HCT116 (cell line): ENCODE results near the gene STIMATE. TPM values are rescaled to one million over a fixed set of nuclear protein-coding genes. Genes with fewer than 3 reads are reported as not detected.

Experiments used
- ATAC-seq: fragments of 200-7000 bp; cut with Tn5 transposase; 2 replicates; pipeline ENCODE4 v1.9.1; 2020; ENCODE audit warnings: mild to moderate bottlenecking, moderate library complexity
- BruUV-seq: library from RNA; stranded (reverse); fragments of 400-500 nt; replicated peaks from 2 replicates; lab custom pipeline; 2021; lab: Mats Ljungman, UMichigan
- CTCF ChIA-PET: fragments of 300-600 bp; sonication (Branson Sonifier 250); formaldehyde crosslinking; loops from one replicate; lab custom pipeline; 2021; ENCODE audit warnings: antibody characterized with exemption; lab: Charles Lee
- POLR2A ChIA-PET: fragments of 300-600, 350-600 bp; sonication (Branson Sonifier 250); formaldehyde crosslinking; loops from one replicate; lab custom pipeline; 2021; ENCODE audit warnings: antibody characterized with exemption; lab: Charles Lee
- RAD21 ChIA-PET, 2 experiments: fragments of 300-600 bp; sonication (Branson Sonifier 250); formaldehyde crosslinking; loops; one replicate each; lab custom pipeline; 2023; ENCODE audit warnings: low total read pairs in 2 of 2; ENCODE audit not compliant: uncharacterized antibody in 2 of 2, unreplicated experiment in 2 of 2, low non-redundant PET in 1 of 2; lab: Charles Lee
- DNase-seq: peaks from one replicate; pipeline ENCODE4 v3.0.0-alpha.2; 2010; ENCODE audit warnings: low read depth, low spot score
- H2AFZ ChIP-seq: fragments of 200-600 bp; shearing (Covaris generic), sonication (generic); 2 replicates; pipeline ENCODE4 v1.6.1; 2017; ENCODE audit warnings: low read depth, mixed run types, mixed read lengths, antibody characterized with exemption, low read length; ENCODE audit not compliant: poor library complexity, severe bottlenecking
- H3K27ac ChIP-seq: 2 replicates; pipeline ENCODE4 v1.5.1; 2012; ENCODE audit warnings: low read depth, low read length
- H3K27me3 ChIP-seq: fragments of 200-600 bp; sonication (generic); 2 replicates; pipeline ENCODE4 v1.6.1; 2016; ENCODE audit warnings: mixed run types, low read length, mixed read lengths; ENCODE audit not compliant: insufficient read depth
- H3K36me3 ChIP-seq, 2 experiments: fragments of 200-500 bp in 1 of 2; fragments of 200-600 bp in 1 of 2; sonication (Bioruptor generic) in 1 of 2; sonication (generic) in 1 of 2; 2 replicates each; pipeline versions ENCODE4 v1.5.1 to v1.6.1; 2014 to 2016; ENCODE audit warnings: low read length in 2 of 2, inconsistent platforms in 1 of 2, mixed read lengths in 1 of 2, mixed run types in 1 of 2; ENCODE audit not compliant: insufficient read depth in 2 of 2, control insufficient read depth in 1 of 2
- H3K4me1 ChIP-seq, 2 experiments: fragments of 200-600 bp in 1 of 2; sonication (generic) in 1 of 2; 2 replicates each; pipeline versions ENCODE4 v1.5.1 to v1.6.1; 2012 to 2017; ENCODE audit warnings: low read length in 2 of 2, inconsistent platforms in 1 of 2, mild to moderate bottlenecking in 1 of 2, mixed read lengths in 1 of 2, mixed run types in 1 of 2, moderate library complexity in 1 of 2; ENCODE audit not compliant: insufficient read depth in 2 of 2, control insufficient read depth in 1 of 2
- H3K4me2 ChIP-seq: fragments of 200-600 bp; sonication (generic); 2 replicates; pipeline ENCODE4 v1.6.1; 2017; ENCODE audit warnings: mixed run types, low read length, mixed read lengths
- H3K4me3 ChIP-seq, 2 experiments: fragments of 200-600 bp in 1 of 2; sonication (generic) in 1 of 2; replicated peaks in 1 of 2; 2 replicates each; pipeline ENCODE4 v1.5.1; 2011 to 2016; ENCODE audit warnings: low read length in 2 of 2, control low read depth in 1 of 2, low read depth in 1 of 2, mild to moderate bottlenecking in 1 of 2, mixed read lengths in 1 of 2, mixed run types in 1 of 2
- H3K79me2 ChIP-seq: fragments of 200-600 bp; sonication (generic); 2 replicates; pipeline ENCODE4 v1.6.1; 2017; ENCODE audit warnings: mild to moderate bottlenecking, mixed run types, low read length, moderate library complexity, mixed read lengths; ENCODE audit not compliant: insufficient read depth
- H3K9ac ChIP-seq: fragments of 200-600 bp; sonication (generic); 2 replicates; pipeline ENCODE4 v1.6.1; 2016; ENCODE audit warnings: low read length, mixed read lengths
- H3K9me2 ChIP-seq: fragments of 200-600 bp; sonication (generic), shearing (Covaris generic); 2 replicates; pipeline ENCODE4 v1.6.1; 2017; ENCODE audit warnings: mixed run types, mild to moderate bottlenecking, moderate library complexity; ENCODE audit not compliant: insufficient read depth
- H3K9me3 ChIP-seq, 2 experiments: fragments of 200-500 bp in 1 of 2; fragments of 200-600 bp in 1 of 2; sonication (Bioruptor generic) in 1 of 2; sonication (generic) in 1 of 2; 2 replicates each; pipeline ENCODE4 v1.6.1; 2014 to 2017; ENCODE audit warnings: low read length in 2 of 2, mixed read lengths in 2 of 2, inconsistent platforms in 1 of 2, low read depth in 1 of 2, mild to moderate bottlenecking in 1 of 2, mixed run types in 1 of 2, moderate library complexity in 1 of 2; ENCODE audit not compliant: control insufficient read depth in 1 of 2, insufficient read depth in 1 of 2
- H4K20me1 ChIP-seq: fragments of 200-600 bp; sonication (generic), shearing (Covaris generic); 2 replicates; pipeline ENCODE4 v1.6.1; 2017; ENCODE audit warnings: mixed run types, mild to moderate bottlenecking, moderate library complexity; ENCODE audit not compliant: insufficient read depth
- CBX3 ChIP-seq: IDR thresholded peaks from 2 replicates; pipeline ENCODE4 v1.6.1; 2012; ENCODE audit warnings: low read depth
- CEBPB ChIP-seq: IDR thresholded peaks from 2 replicates; pipeline ENCODE4 v1.6.1; 2012; ENCODE audit warnings: low read depth
- EGR1 ChIP-seq: IDR thresholded peaks from 2 replicates; pipeline ENCODE4 v1.6.1; 2012; ENCODE audit warnings: low read depth
- EZH2 ChIP-seq: fragments of 200-600 bp; sonication (generic); IDR thresholded peaks from 2 replicates; pipeline ENCODE4 v1.6.1; 2017; ENCODE audit warnings: antibody characterized with exemption, mixed run types
- FOSL1 ChIP-seq: IDR thresholded peaks from 2 replicates; pipeline ENCODE4 v1.6.1; 2012; ENCODE audit warnings: low read depth
- JUND ChIP-seq: IDR thresholded peaks from 2 replicates; pipeline ENCODE4 v1.6.1; 2012
- POLR2A ChIP-seq: IDR thresholded peaks from 2 replicates; pipeline ENCODE4 v1.7.0; 2011; ENCODE audit warnings: borderline replicate concordance; ENCODE audit not compliant: insufficient read depth, insufficient read length; ENCODE audit errors: extremely low read depth
- POLR2AphosphoS5 ChIP-seq: IDR thresholded peaks from 2 replicates; pipeline ENCODE4 v1.6.1; 2011; ENCODE audit warnings: mild to moderate bottlenecking, low read depth, low read length, moderate library complexity
- RAD21 ChIP-seq: IDR thresholded peaks from 2 replicates; pipeline ENCODE4 v1.6.1; 2012; ENCODE audit warnings: low read depth, mild to moderate bottlenecking
- SIN3A ChIP-seq: IDR thresholded peaks from 2 replicates; pipeline ENCODE4 v1.6.1; 2012; ENCODE audit warnings: low read depth
- SP1 ChIP-seq: IDR thresholded peaks from 2 replicates; pipeline ENCODE4 v1.6.1; 2012; ENCODE audit warnings: low read depth
- SRF ChIP-seq: IDR thresholded peaks from 2 replicates; pipeline ENCODE4 v1.6.1; 2012; ENCODE audit warnings: low read depth
- YY1 ChIP-seq: IDR thresholded peaks from 2 replicates; pipeline ENCODE4 v1.6.1; 2011; ENCODE audit warnings: low read length, low read depth, moderate library complexity, mild to moderate bottlenecking; ENCODE audit not compliant: insufficient replicate concordance; ENCODE audit errors: extremely low read depth
- ZFX ChIP-seq: fragments of 450-650 bp; IDR thresholded peaks from 2 replicates; pipeline ENCODE4 v1.6.1; 2017
- ZNF274 ChIP-seq: fragments of 200-500 bp; sonication (Bioruptor generic); IDR thresholded peaks from 2 replicates; pipeline ENCODE4 v1.6.1; 2014; ENCODE audit warnings: mild to moderate bottlenecking, low read depth, low read length, inconsistent platforms
- intact Hi-C: fragments of 100-400 bp; cut with micrococcal nuclease; formaldehyde crosslinking; loops from 2 replicates; pipeline ENCODE4 v1.10.0; 2022
- total RNA-seq: library from RNA; stranded (reverse); gene quantifications from one replicate; pipeline ENCODE4 v1.2.1, GENCODE V29; 2021; ENCODE audit not compliant: unreplicated experiment
- TF ChIP-seq, protein P1 (sequence below), 3 experiments: fragments of 200-600 bp in 1 of 3; sonication (generic) in 1 of 3; IDR thresholded peaks in 2 of 3; conservative IDR thresholded peaks in 1 of 3; 2 replicates each; pipeline ENCODE4 v1.5.1; 2012 to 2017; ENCODE audit warnings: low read depth in 2 of 3, low read length in 2 of 3, antibody characterized with exemption in 1 of 3, borderline replicate concordance in 1 of 3, control low read depth in 1 of 3, mild to moderate bottlenecking in 1 of 3, mixed read lengths in 1 of 3, mixed run types in 1 of 3, moderate library complexity in 1 of 3; ENCODE audit not compliant: insufficient read depth in 1 of 3
- TF ChIP-seq, protein P2 (sequence below): IDR thresholded peaks from 2 replicates; pipeline ENCODE4 v1.6.1; 2012; ENCODE audit warnings: low read depth

STIMATE gene
- total RNA-seq, 1 experiment from 2014 or later: 20.2 TPM

DNA sequence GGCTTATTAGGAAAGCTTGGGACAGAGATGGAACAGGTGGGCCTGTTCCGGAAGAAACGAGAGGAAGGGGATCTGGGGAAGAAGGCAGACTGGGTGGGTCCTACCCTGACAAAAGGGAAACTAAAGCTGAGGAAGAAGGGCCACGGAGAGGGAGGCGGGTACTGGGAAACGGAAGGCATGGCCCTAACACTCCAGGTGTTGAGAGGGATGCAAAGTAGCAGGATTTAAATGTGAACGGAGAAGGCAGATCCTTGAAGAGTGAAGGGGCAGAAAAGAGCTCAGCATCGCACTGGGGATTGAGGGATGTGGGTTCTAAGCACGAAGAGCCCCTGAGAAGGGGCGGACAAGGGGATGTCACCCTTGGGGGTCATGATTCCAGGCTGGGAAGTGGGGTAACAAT lies 735 bp downstream of the STIMATE start:
- Histone ChIP-seq H3K36me3 (no peaks in the 10 kb centered on the region), H3K9me3 (no peaks in the 10 kb centered on the region), H3K9ac (peak overlapping the region; percentile 75)
- TF ChIP-seq CBX3 (no peak), JUND (no peak), POLR2A (no peak), SIN3A (no peak), EGR1 (no peak), YY1 (no peak), EZH2 (no peak), ZFX (no peak), POLR2AphosphoS5 (no peak), SRF (no peak), RAD21 (no peak), ZNF274 (no peak), CEBPB (no peak), FOSL1 (no peak), SP1 (no peak)
- TF ChIP-seq, protein P1, sequence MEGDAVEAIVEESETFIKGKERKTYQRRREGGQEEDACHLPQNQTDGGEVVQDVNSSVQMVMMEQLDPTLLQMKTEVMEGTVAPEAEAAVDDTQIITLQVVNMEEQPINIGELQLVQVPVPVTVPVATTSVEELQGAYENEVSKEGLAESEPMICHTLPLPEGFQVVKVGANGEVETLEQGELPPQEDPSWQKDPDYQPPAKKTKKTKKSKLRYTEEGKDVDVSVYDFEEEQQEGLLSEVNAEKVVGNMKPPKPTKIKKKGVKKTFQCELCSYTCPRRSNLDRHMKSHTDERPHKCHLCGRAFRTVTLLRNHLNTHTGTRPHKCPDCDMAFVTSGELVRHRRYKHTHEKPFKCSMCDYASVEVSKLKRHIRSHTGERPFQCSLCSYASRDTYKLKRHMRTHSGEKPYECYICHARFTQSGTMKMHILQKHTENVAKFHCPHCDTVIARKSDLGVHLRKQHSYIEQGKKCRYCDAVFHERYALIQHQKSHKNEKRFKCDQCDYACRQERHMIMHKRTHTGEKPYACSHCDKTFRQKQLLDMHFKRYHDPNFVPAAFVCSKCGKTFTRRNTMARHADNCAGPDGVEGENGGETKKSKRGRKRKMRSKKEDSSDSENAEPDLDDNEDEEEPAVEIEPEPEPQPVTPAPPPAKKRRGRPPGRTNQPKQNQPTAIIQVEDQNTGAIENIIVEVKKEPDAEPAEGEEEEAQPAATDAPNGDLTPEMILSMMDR (IDR thresholded peaks at IDR 0.05 in 2 of 3, conservative IDR thresholded peaks at IDR 0.05 in 1 of 3; ENCODE audit: borderline replicate concordance in 1 of 3, insufficient read depth in 1 of 3, low read depth in 2 of 3, low read length in 2 of 3): no peak
- TF ChIP-seq, protein P2, sequence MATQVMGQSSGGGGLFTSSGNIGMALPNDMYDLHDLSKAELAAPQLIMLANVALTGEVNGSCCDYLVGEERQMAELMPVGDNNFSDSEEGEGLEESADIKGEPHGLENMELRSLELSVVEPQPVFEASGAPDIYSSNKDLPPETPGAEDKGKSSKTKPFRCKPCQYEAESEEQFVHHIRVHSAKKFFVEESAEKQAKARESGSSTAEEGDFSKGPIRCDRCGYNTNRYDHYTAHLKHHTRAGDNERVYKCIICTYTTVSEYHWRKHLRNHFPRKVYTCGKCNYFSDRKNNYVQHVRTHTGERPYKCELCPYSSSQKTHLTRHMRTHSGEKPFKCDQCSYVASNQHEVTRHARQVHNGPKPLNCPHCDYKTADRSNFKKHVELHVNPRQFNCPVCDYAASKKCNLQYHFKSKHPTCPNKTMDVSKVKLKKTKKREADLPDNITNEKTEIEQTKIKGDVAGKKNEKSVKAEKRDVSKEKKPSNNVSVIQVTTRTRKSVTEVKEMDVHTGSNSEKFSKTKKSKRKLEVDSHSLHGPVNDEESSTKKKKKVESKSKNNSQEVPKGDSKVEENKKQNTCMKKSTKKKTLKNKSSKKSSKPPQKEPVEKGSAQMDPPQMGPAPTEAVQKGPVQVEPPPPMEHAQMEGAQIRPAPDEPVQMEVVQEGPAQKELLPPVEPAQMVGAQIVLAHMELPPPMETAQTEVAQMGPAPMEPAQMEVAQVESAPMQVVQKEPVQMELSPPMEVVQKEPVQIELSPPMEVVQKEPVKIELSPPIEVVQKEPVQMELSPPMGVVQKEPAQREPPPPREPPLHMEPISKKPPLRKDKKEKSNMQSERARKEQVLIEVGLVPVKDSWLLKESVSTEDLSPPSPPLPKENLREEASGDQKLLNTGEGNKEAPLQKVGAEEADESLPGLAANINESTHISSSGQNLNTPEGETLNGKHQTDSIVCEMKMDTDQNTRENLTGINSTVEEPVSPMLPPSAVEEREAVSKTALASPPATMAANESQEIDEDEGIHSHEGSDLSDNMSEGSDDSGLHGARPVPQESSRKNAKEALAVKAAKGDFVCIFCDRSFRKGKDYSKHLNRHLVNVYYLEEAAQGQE: no peak
- TF ChIP-seq, all 23 proteins: peak for 0
- ChIA-PET RAD21 (no interaction called here), CTCF (no interaction called here), POLR2A (no interaction called here)
- peaks cover 25% of the 10 kb centered on the region for H3K79me2 ChIP-seq
- no peaks in the 10 kb centered on the region for H3K27me3 ChIP-seq
- H2AFZ ChIP-seq: no peak overlapping the region
- no peak for DNase-seq
- H3K4me1 ChIP-seq: peaks cover 0 to 15% of the 10 kb centered on the region in 2 experiments; a peak in 2 of 4 replicates
- peak overlapping the region; percentile 85 for H3K4me3 ChIP-seq
- ATAC-seq: no peak
- no peak overlapping the region; the same call in 1 of the 2 replicates for H3K27ac ChIP-seq
- H3K4me2 ChIP-seq: peak overlapping the region; percentile 99
- no peaks in the 10 kb centered on the region for H4K20me1 ChIP-seq
- BruUV-seq: no TSS peak
- H3K9me2 ChIP-seq: no peaks in the 10 kb centered on the region
- intact Hi-C loops: no loop called here
